K562 (cell line): ENCODE measurements around the gene NUP85. TPM values are rescaled to one million over a fixed set of nuclear protein-coding genes. Genes with fewer than 3 reads are reported as not detected.

Experiments used
- BRCA1 ChIP-seq, 2 experiments: fragments of 450-650 bp in 1 of 2; sonication (generic) in 1 of 2; formaldehyde crosslinking in 1 of 2; IDR thresholded peaks; 2 replicates each; pipeline versions ENCODE4 v1.5.0 to v1.6.1; 2017 to 2020; ENCODE audit warnings: mild to moderate bottlenecking in 1 of 2, missing genetic modification reagents in 1 of 2
- ETV5 ChIP-seq: sonication (generic); formaldehyde crosslinking; IDR thresholded peaks from 2 replicates; pipeline ENCODE4 v1.4.0; 2020; ENCODE audit warnings: low read depth, mild to moderate bottlenecking, missing genetic modification reagents
- FOXJ2 ChIP-seq: fragments of 200-800 bp; sonication (Bioruptor generic); IDR thresholded peaks from 2 replicates; pipeline ENCODE4 v1.6.1; 2016; ENCODE audit warnings: missing genetic modification characterization, missing compliant biosample characterization
- FOXP1 ChIP-seq: sonication (generic); formaldehyde crosslinking; IDR thresholded peaks from 2 replicates; pipeline ENCODE4 v1.8.0; 2022; ENCODE audit warnings: mild to moderate bottlenecking, missing genetic modification reagents
- MECOM ChIP-seq: fragments of 250-450 bp; sonication (Bioruptor Pico); IDR thresholded peaks from 2 replicates; pipeline ENCODE4 v1.8.0; 2022; ENCODE audit warnings: inconsistent platforms
- NFXL1 ChIP-seq: fragments of 450-650 bp; formaldehyde crosslinking; IDR thresholded peaks from 2 replicates; pipeline ENCODE4 v1.4.0; 2021; ENCODE audit warnings: mild to moderate bottlenecking
- POLR2AphosphoS5 ChIP-seq: IDR thresholded peaks from 2 replicates; pipeline ENCODE4 v1.6.1; 2011; ENCODE audit warnings: mild to moderate bottlenecking, low read depth, low read length, moderate library complexity; ENCODE audit not compliant: control insufficient read depth, insufficient read depth
- RB1 ChIP-seq: fragments of 450-650 bp; IDR thresholded peaks from 2 replicates; pipeline ENCODE4 v1.6.1; 2017; ENCODE audit warnings: low read depth, mild to moderate bottlenecking
- SAFB ChIP-seq: fragments of 200-400 bp; formaldehyde crosslinking; IDR thresholded peaks from 2 replicates; pipeline ENCODE4 v1.6.1; 2017; ENCODE audit warnings: low read depth, low read length, borderline replicate concordance
- SAP30 ChIP-seq: fragments of 200-600 bp; sonication (generic); IDR thresholded peaks from 2 replicates; pipeline ENCODE4 v1.6.1; 2012; ENCODE audit warnings: borderline replicate concordance, low read depth, mild to moderate bottlenecking, moderate library complexity, low read length, control low read depth, inconsistent platforms; ENCODE audit not compliant: insufficient read depth, poor library complexity, severe bottlenecking
- SIN3B ChIP-seq: fragments of 450-650 bp; IDR thresholded peaks from 2 replicates; pipeline ENCODE4 v1.6.1; 2017; ENCODE audit warnings: low read depth, mild to moderate bottlenecking, moderate library complexity
- ZFP91 ChIP-seq: sonication (generic); formaldehyde crosslinking; IDR thresholded peaks from 2 replicates; pipeline ENCODE4 v1.8.0; 2022; ENCODE audit warnings: mild to moderate bottlenecking, missing genetic modification reagents
- ZFX ChIP-seq: sonication (generic); formaldehyde crosslinking; IDR thresholded peaks from 2 replicates; pipeline ENCODE4 v1.8.0; 2022; ENCODE audit warnings: mild to moderate bottlenecking, missing genetic modification reagents, moderate library complexity
- ZNF431 ChIP-seq: sonication (generic); formaldehyde crosslinking; IDR thresholded peaks from 2 replicates; pipeline ENCODE4 v1.8.0; 2022; ENCODE audit warnings: mild to moderate bottlenecking, missing genetic modification reagents
- ZNF449 ChIP-seq: fragments of 250-450 bp; sonication (Bioruptor Pico); IDR thresholded peaks from 2 replicates; pipeline ENCODE4 v1.8.0; 2022; ENCODE audit warnings: moderate library complexity, mild to moderate bottlenecking, inconsistent platforms
- ZNF609 ChIP-seq: sonication (generic); formaldehyde crosslinking; IDR thresholded peaks from 2 replicates; pipeline ENCODE4 v1.8.1; 2023; ENCODE audit warnings: missing genetic modification reagents, mild to moderate bottlenecking, borderline replicate concordance
- ZNF639 ChIP-seq, 2 experiments: fragments of 200-800 bp in 1 of 2; sonication (Bioruptor generic) in 1 of 2; sonication (generic) in 1 of 2; formaldehyde crosslinking in 1 of 2; IDR thresholded peaks in 1 of 2; conservative IDR thresholded peaks in 1 of 2; 2 replicates each; pipeline versions ENCODE4 v1.5.0 to v1.6.1; 2016 to 2020; ENCODE audit warnings: missing compliant biosample characterization in 1 of 2, missing genetic modification characterization in 1 of 2, missing genetic modification reagents in 1 of 2
- polyA plus RNA-seq, 8 experiments: library from polyadenylated mRNA; depleted of rRNA in 4 of 8; stranded (reverse) in 5 of 8; unstranded in 3 of 8; fragments of >200 nt; fragmentation: Nextera tagmentation in 2 of 8; fragmentation: Illumina TruSeq in 1 of 8; extraction: Ambion mirVana in 2 of 8; extraction: Trizol in 1 of 8; gene quantifications; 2 replicates each; pipeline versions ENCODE4 v1.2.1 to v1.2.3, GENCODE V29; 2011 to 2014; ENCODE audit warnings: inconsistent platforms in 1 of 8, missing spikeins in 1 of 8
- total RNA-seq, 7 experiments: library from RNA; depleted of rRNA in 6 of 7; stranded (reverse); fragments of >200 nt in 6 of 7; fragmentation: Illumina TruSeq in 2 of 7; extraction: Trizol in 2 of 7; gene quantifications; 2 replicates each; pipeline versions ENCODE4 v1.2.1 to v1.2.3, GENCODE V29; 2011 to 2021; ENCODE audit warnings: low replicate concordance in 1 of 7

The NUP85 gene
- total and polyA plus RNA-seq, 9 of the 15 experiments (the other 6 are each of a cell fraction or from before 2014, with no cell fraction given): 50.2 to 177 (median 110) TPM

- TF ChIP-seq ZNF609: 0 out of 2 replicates have a peak, but pooled peaks have one; percentile 56
- peak; percentile 95 for TF ChIP-seq SAFB
- peak; percentile 93 for TF ChIP-seq FOXP1
- peak; percentile 97 for TF ChIP-seq RB1
- no peak for TF ChIP-seq ZNF431 (CRISPR knock-in tag)
- peak in 1 of 2 experiments; percentile 90; a peak in 2 of 4 replicates for TF ChIP-seq ZNF639 (CRISPR knock-in tag; conservative IDR thresholded peaks at IDR 0.05 in 1 of 2, IDR thresholded peaks at IDR 0.05 in 1 of 2)
- no peak for TF ChIP-seq FOXJ2
- peak; percentile 92 for TF ChIP-seq SAP30
- TF ChIP-seq MECOM (CRISPR knock-in tag): no peak
- peak; percentile 88 for TF ChIP-seq SIN3B
- no peak for TF ChIP-seq ZNF449 (CRISPR knock-in tag)
- peak; percentile 31; the same call in 1 of the 2 replicates for TF ChIP-seq POLR2AphosphoS5
- TF ChIP-seq NFXL1 (CRISPR knock-in tag): no peak
- no peak for TF ChIP-seq ZFP91 (CRISPR knock-in tag)
- peak; percentile 88 for TF ChIP-seq ZFX (CRISPR knock-in tag)
- no peak for TF ChIP-seq BRCA1 (IDR thresholded peaks at IDR 0.05)
- TF ChIP-seq BRCA1 (CRISPR knock-in tag; IDR thresholded peaks at IDR 0.05): no peak
- peak; percentile 77; the same call in 1 of the 2 replicates for TF ChIP-seq ETV5
Measured at GRCh38 chr17:75271233-75271954, 65.9 kb downstream of the NUP85 start (continued).
